ENCODE measurements around the gene ADAMTS12.

DNA sequence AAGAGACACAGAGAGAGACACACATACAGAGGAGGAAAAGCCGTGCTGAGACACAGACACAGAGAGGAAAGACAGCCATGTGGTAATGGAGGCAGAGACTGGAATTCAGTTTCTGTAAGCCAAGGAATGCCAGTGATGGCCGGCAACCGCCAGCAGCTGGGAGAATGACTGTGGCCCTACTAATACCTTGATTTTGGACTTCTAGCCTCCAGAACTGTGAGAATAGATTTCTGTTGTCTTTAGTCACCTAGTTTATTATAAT, 360.8 kb downstream of the ADAMTS12 start:
- TF ChIP-seq CTCF (IDR thresholded peaks at IDR 0.05; ENCODE audit: low read depth, low read length, missing input control): no peak
- TF ChIP-seq RAD21 (IDR thresholded peaks at IDR 0.05): no peak
- no peak for TF ChIP-seq HNF4A (conservative IDR thresholded peaks at IDR 0.05)
- TF ChIP-seq, protein P1, sequence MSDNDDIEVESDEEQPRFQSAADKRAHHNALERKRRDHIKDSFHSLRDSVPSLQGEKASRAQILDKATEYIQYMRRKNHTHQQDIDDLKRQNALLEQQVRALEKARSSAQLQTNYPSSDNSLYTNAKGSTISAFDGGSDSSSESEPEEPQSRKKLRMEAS (IDR thresholded peaks at IDR 0.05): no peak
- TF ChIP-seq YY1 (IDR thresholded peaks at IDR 0.05): no peak
- TF ChIP-seq GABPA (IDR thresholded peaks at IDR 0.05 in 1 of 2, conservative IDR thresholded peaks at IDR 0.05 in 1 of 2): no peak
- no peak for TF ChIP-seq TAF1 (conservative IDR thresholded peaks at IDR 0.05)

Measured in liver (tissue), 3 donors.